Prostate gland (tissue), 2 donors: ENCODE data around the gene GTF2IRD1. TPM values are rescaled to one million over a fixed set of nuclear protein-coding genes. Genes with fewer than 3 reads are reported as not detected.
A peak's percentile ranks its signal among the peaks of the same experiment; 100 is the strongest.
"Not testable (repeated sequence)": the region's sequence is repeated elsewhere in the genome, so short reads cannot be mapped to it uniquely, and the experiment has no call there.

Experiments used
- DNase-seq: peaks from one replicate; pipeline ENCODE4 v3.0.0-alpha.2; 2019; ENCODE audit warnings: low spot score
- H3K27ac ChIP-seq, 2 donors: fragments of 200-600 bp; sonication (generic); 2 replicates each; pipeline ENCODE4 v1.5.1; 2017 to 2019
- H3K27me3 ChIP-seq: fragments of 200-600 bp; sonication (generic); replicated peaks from 2 replicates; pipeline ENCODE4 v1.5.1; 2019; ENCODE audit not compliant: insufficient read depth
- H3K36me3 ChIP-seq, 2 donors: fragments of 200-600 bp; sonication (generic); 1 replicate in 1 of 2; 2 replicates in 1 of 2; pipeline versions ENCODE4 v1.5.1 to v1.8.1; 2017 to 2019
- H3K4me1 ChIP-seq: fragments of 200-600 bp; sonication (generic); replicated peaks from 2 replicates; pipeline ENCODE4 v1.5.1; 2019
- H3K4me3 ChIP-seq, 2 donors: fragments of 200-600 bp; sonication (generic); 2 replicates each; pipeline ENCODE4 v1.5.1; 2017 to 2019
- H3K9me3 ChIP-seq: fragments of 200-600 bp; sonication (generic); 2 replicates; pipeline ENCODE4 v1.5.1; 2017
- CTCF ChIP-seq, 4 experiments: fragments of 200-600 bp in 2 of 4; fragments of 450-650 bp in 2 of 4; sonication (generic) in 2 of 4; IDR thresholded peaks; 1 replicate in 3 of 4; 2 replicates in 1 of 4; pipeline ENCODE4 v1.5.1; 2016 to 2019; ENCODE audit warnings: antibody characterized with exemption in 4 of 4, mild to moderate bottlenecking in 2 of 4, moderate library complexity in 2 of 4
- POLR2A ChIP-seq: fragments of 450-650 bp; IDR thresholded peaks from one replicate; pipeline ENCODE4 v1.6.1; 2016; ENCODE audit warnings: antibody characterized with exemption, mild to moderate bottlenecking
- POLR2AphosphoS5 ChIP-seq: sonication (generic); formaldehyde crosslinking; IDR thresholded peaks from one replicate; pipeline ENCODE4 v1.6.1; 2017; ENCODE audit warnings: antibody characterized with exemption
- WGBS: methylation state at CpG from one replicate; pipeline ENCODE4 v1.1.5; 2018; 5-methylcytosine and 5-hydroxymethylcytosine counted together
- intact Hi-C: fragments of 100-400 bp; cut with DNase I; formaldehyde crosslinking; loops from one replicate; pipeline ENCODE4 v1.14.2; 2022
- total RNA-seq, 2 donors: library from RNA; depleted of rRNA; stranded (reverse); fragments of >200 nt; gene quantifications; one replicate each; pipeline ENCODE4 v1.1.0, GENCODE V29; 2016

GTF2IRD1 gene
- total RNA-seq, 2 donors from 2014 or later, result 24.0 to 36.6 TPM

- H3K27ac ChIP-seq, result peak overlapping the region; percentile 45 to 49
These were observed 72.2 kb downstream of the GTF2IRD1 start for GRCh38 chr7:74525881-74526280.

GRCh38 chr7:74526780-74527179 lies 73.1 kb downstream of the GTF2IRD1 start:
- intact Hi-C loops, result no loop called here
- H3K27ac ChIP-seq, result peak overlapping the region; percentile 45 to 49

More at GRCh38 chr7:74525881-74526280, 72.2 kb downstream of the GTF2IRD1 start:
- TF ChIP-seq POLR2A, result peak; percentile 14
- no peak for TF ChIP-seq CTCF (IDR thresholded peaks at IDR 0.05)
- TF ChIP-seq POLR2AphosphoS5, result peak; percentile 83
- 36% methylated on average over 7 of the region's 7 CpGs for WGBS
- peak; percentile 73 for DNase-seq
- H3K36me3 ChIP-seq, result no peaks in the 10 kb centered on the region
- H3K4me1 ChIP-seq, result peaks cover 2% of the 10 kb centered on the region
- H3K4me3 ChIP-seq, result no peak overlapping the region
- intact Hi-C loops, result no loop called here
- no peaks in the 10 kb centered on the region for H3K9me3 ChIP-seq
- no peaks in the 10 kb centered on the region for H3K27me3 ChIP-seq

GRCh38 chr7:74527842-74528241 lies 74.1 kb downstream of the GTF2IRD1 start:
- Histone ChIP-seq H3K27me3 (no peaks in the 10 kb centered on the region), H3K4me1 (peaks cover 2% of the 10 kb centered on the region), H3K9me3 (no peaks in the 10 kb centered on the region), H3K27ac (peak overlapping the region; percentile 29 to 34), H3K36me3 (no peaks in the 10 kb centered on the region), H3K4me3 (no peak overlapping the region)
- intact Hi-C loops, result no loop called here
- 46% methylated on average over 7 of the region's 7 CpGs for WGBS
- TF ChIP-seq CTCF (IDR thresholded peaks at IDR 0.05), result no peak
- peak; percentile 70 for TF ChIP-seq POLR2AphosphoS5
- TF ChIP-seq POLR2A, result peak; percentile 25
- peak; percentile 83 for DNase-seq

More at GRCh38 chr7:74526780-74527179, 73.1 kb downstream of the GTF2IRD1 start:
- TF ChIP-seq POLR2AphosphoS5 (no peak), POLR2A (no peak), CTCF (IDR thresholded peaks at IDR 0.05) (no peak)
- Histone ChIP-seq H3K4me1 (peaks cover 2% of the 10 kb centered on the region), H3K36me3 (no peaks in the 10 kb centered on the region), H3K4me3 (no peak overlapping the region), H3K27me3 (no peaks in the 10 kb centered on the region), H3K9me3 (no peaks in the 10 kb centered on the region)
- no peak for DNase-seq
- 76% methylated on average over 8 of the region's 8 CpGs for WGBS

GRCh38 chr7:74528773-74529172 lies 75.1 kb downstream of the GTF2IRD1 start:
- 92% methylated on average over 7 of the region's 7 CpGs for WGBS
- H3K4me3 ChIP-seq, H3K4me1 ChIP-seq, H3K27ac ChIP-seq, H3K36me3 ChIP-seq, intact Hi-C loops, H3K9me3 ChIP-seq, H3K27me3 ChIP-seq, DNase-seq: not testable (repeated sequence)

- WGBS, result 84% methylated on average over 13 of the region's 13 CpGs
- no peaks in the 10 kb centered on the region for H3K36me3 ChIP-seq
- H3K27ac ChIP-seq, result no peak overlapping the region
These were observed 82.2 kb downstream of the GTF2IRD1 start for GRCh38 chr7:74535951-74536356.

GRCh38 chr7:74541937-74542336 lies 88.2 kb downstream of the GTF2IRD1 start:
- H3K4me3 ChIP-seq, DNase-seq, intact Hi-C loops, H3K9me3 ChIP-seq, H3K4me1 ChIP-seq, H3K36me3 ChIP-seq, H3K27ac ChIP-seq, H3K27me3 ChIP-seq: not testable (repeated sequence)
- WGBS, result 84% methylated on average over 5 of the region's 5 CpGs

More at GRCh38 chr7:74535951-74536356, 82.2 kb downstream of the GTF2IRD1 start:
- no peak for TF ChIP-seq POLR2AphosphoS5
- TF ChIP-seq CTCF (IDR thresholded peaks at IDR 0.05), result no peak
- no peak for TF ChIP-seq POLR2A
- no peak for DNase-seq
- Histone ChIP-seq H3K4me3 (no peak overlapping the region), H3K9me3 (no peaks in the 10 kb centered on the region), H3K4me1 (no peaks in the 10 kb centered on the region), H3K27me3 (no peaks in the 10 kb centered on the region)
- intact Hi-C loops, result no loop called here
